Neural cell (in vitro differentiated cells): ENCODE data around the gene RGS7BP. TPM values are rescaled to one million over a fixed set of nuclear protein-coding genes. Genes with fewer than 3 reads are reported as not detected.

Experiments used
- H2AFZ ChIP-seq: fragments of 200-600, 300-800 bp; sonication (generic), shearing (Covaris generic); 2 replicates; pipeline ENCODE4 v1.6.0; 2014; ENCODE audit warnings: low read depth, mild to moderate bottlenecking, antibody characterized with exemption, low read length, moderate library complexity
- H3F3A ChIP-seq: fragments of 200-600 bp; shearing (Covaris generic); 2 replicates; pipeline ENCODE4 v1.6.1; 2016; ENCODE audit warnings: mild to moderate bottlenecking, moderate library complexity, mixed read lengths, antibody characterized with exemption, low read length; ENCODE audit not compliant: insufficient read depth, poor library complexity, severe bottlenecking
- H3K27ac ChIP-seq: fragments of 200-600, 300-800 bp; sonication (generic), shearing (Covaris generic); 2 replicates; pipeline ENCODE4 v1.5.1; 2014; ENCODE audit warnings: mild to moderate bottlenecking, low read length, moderate library complexity
- H3K27me3 ChIP-seq: fragments of 300-800, 200-600 bp; sonication (generic), shearing (Covaris generic); 2 replicates; pipeline ENCODE4 v1.6.0; 2014; ENCODE audit warnings: mild to moderate bottlenecking, low read depth, low read length, moderate library complexity; ENCODE audit not compliant: insufficient read depth
- H3K36me3 ChIP-seq: fragments of 300-800, 200-600 bp; sonication (generic), shearing (Covaris generic); 2 replicates; pipeline ENCODE4 v1.5.1; 2014; ENCODE audit warnings: mild to moderate bottlenecking, antibody characterized with exemption, low read length, moderate library complexity; ENCODE audit not compliant: insufficient read depth
- H3K4me2 ChIP-seq: fragments of 300-800, 200-600 bp; sonication (generic), shearing (Covaris generic); 2 replicates; pipeline ENCODE4 v1.6.0; 2014; ENCODE audit warnings: mild to moderate bottlenecking, low read length
- H3K4me3 ChIP-seq: fragments of 300-800, 200-600 bp; sonication (generic), shearing (Covaris generic); 2 replicates; pipeline ENCODE4 v1.5.1; 2014; ENCODE audit warnings: mild to moderate bottlenecking, low read length, moderate library complexity
- H3K79me2 ChIP-seq: fragments of 200-600 bp; shearing (Covaris generic); replicated peaks from 2 replicates; pipeline ENCODE4 v1.6.0; 2014; ENCODE audit warnings: mild to moderate bottlenecking, low read length, moderate library complexity; ENCODE audit not compliant: insufficient read depth
- H3K9ac ChIP-seq: fragments of 300-800, 200-600 bp; sonication (generic), shearing (Covaris generic); 2 replicates; pipeline ENCODE4 v1.6.1; 2016; ENCODE audit warnings: mild to moderate bottlenecking, low read length, mixed read lengths
- H3K9me2 ChIP-seq: fragments of 200-600 bp; shearing (Covaris generic); 2 replicates; pipeline ENCODE4 v1.6.1; 2016; ENCODE audit warnings: mild to moderate bottlenecking, low read length, mixed read lengths; ENCODE audit not compliant: insufficient read depth
- H3K9me3 ChIP-seq: fragments of 200-600, 300-800 bp; sonication (generic), shearing (Covaris generic); 2 replicates; pipeline ENCODE4 v1.6.1; 2016; ENCODE audit warnings: mild to moderate bottlenecking, mixed run types, low read length, moderate library complexity, mixed read lengths
- H4K20me1 ChIP-seq: fragments of 200-600 bp; shearing (Covaris generic); 2 replicates; pipeline ENCODE4 v1.6.1; 2016; ENCODE audit warnings: mild to moderate bottlenecking, mixed run types; ENCODE audit not compliant: insufficient read depth
- CTCF ChIP-seq: fragments of 450-650 bp; IDR thresholded peaks from 2 replicates; pipeline ENCODE4 v1.5.1; 2014; ENCODE audit warnings: antibody characterized with exemption, mild to moderate bottlenecking, moderate library complexity; ENCODE audit not compliant: poor library complexity, severe bottlenecking
- EP300 ChIP-seq: fragments of 450-650 bp; conservative IDR thresholded peaks from 2 replicates; pipeline ENCODE4 v1.6.1; 2014; ENCODE audit warnings: antibody characterized with exemption, mild to moderate bottlenecking, moderate library complexity; ENCODE audit not compliant: poor library complexity, severe bottlenecking
- EZH2 ChIP-seq: fragments of 200-600, 300-800 bp; shearing (Covaris generic), sonication (generic); IDR thresholded peaks from 2 replicates; pipeline ENCODE4 v1.6.1; 2014; ENCODE audit warnings: antibody characterized with exemption, low read length, borderline replicate concordance, mild to moderate bottlenecking; ENCODE audit not compliant: insufficient read depth, poor library complexity, severe bottlenecking
- MXI1 ChIP-seq: fragments of 450-650 bp; conservative IDR thresholded peaks from 2 replicates; pipeline ENCODE4 v1.6.1; 2014; ENCODE audit warnings: antibody characterized with exemption, mild to moderate bottlenecking; ENCODE audit not compliant: poor library complexity, severe bottlenecking
- POLR2AphosphoS5 ChIP-seq: IDR thresholded peaks from 2 replicates; pipeline ENCODE4 v1.6.1; 2012
- RAD21 ChIP-seq: fragments of 450-650 bp; conservative IDR thresholded peaks from 2 replicates; pipeline ENCODE4 v1.6.1; 2014; ENCODE audit warnings: antibody characterized with exemption, mild to moderate bottlenecking, moderate library complexity
- SMC3 ChIP-seq: fragments of 450-650 bp; conservative IDR thresholded peaks from 2 replicates; pipeline ENCODE4 v1.6.1; 2014; ENCODE audit warnings: antibody characterized with exemption, mild to moderate bottlenecking, moderate library complexity; ENCODE audit not compliant: poor library complexity
- TAF1 ChIP-seq: IDR thresholded peaks from 2 replicates; pipeline ENCODE4 v1.6.1; 2012; ENCODE audit warnings: low read depth
- polyA plus RNA-seq: library from polyadenylated mRNA; depleted of rRNA; stranded (reverse); fragments of >200 nt; gene quantifications from 2 replicates; pipeline ENCODE4 v1.2.3, GENCODE V29; 2014
- TF ChIP-seq, protein P1 (sequence below): IDR thresholded peaks from 2 replicates; pipeline ENCODE4 v1.6.1; 2012; ENCODE audit warnings: borderline replicate concordance

Gene RGS7BP
- polyA plus RNA-seq, 1 donor from 2014 or later, result 9.5 TPM

DNA sequence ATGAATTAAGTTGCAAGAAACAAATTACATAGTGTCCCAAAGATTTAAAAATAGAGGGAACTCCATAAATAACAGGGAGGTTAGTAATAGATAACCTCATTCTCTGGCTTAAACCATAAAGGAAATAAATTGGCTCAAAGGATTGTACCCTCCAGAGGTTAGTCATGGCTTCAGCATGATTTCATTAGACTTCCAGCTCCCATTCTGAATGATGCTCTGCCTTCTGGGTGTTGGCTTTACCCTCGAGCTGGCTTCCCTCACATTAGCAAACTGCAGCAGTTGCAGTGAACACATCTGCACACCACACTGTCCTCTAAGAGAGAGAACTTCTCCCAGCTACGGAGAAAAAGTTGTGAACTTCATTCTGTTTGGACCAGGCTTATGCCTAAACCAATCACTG lies 70.4 kb downstream of the RGS7BP start:
- TF ChIP-seq SMC3 (no peak), EZH2 (no peak), POLR2AphosphoS5 (no peak), TAF1 (no peak), CTCF (no peak), EP300 (no peak), MXI1 (no peak), RAD21 (no peak)
- TF ChIP-seq, protein P1, sequence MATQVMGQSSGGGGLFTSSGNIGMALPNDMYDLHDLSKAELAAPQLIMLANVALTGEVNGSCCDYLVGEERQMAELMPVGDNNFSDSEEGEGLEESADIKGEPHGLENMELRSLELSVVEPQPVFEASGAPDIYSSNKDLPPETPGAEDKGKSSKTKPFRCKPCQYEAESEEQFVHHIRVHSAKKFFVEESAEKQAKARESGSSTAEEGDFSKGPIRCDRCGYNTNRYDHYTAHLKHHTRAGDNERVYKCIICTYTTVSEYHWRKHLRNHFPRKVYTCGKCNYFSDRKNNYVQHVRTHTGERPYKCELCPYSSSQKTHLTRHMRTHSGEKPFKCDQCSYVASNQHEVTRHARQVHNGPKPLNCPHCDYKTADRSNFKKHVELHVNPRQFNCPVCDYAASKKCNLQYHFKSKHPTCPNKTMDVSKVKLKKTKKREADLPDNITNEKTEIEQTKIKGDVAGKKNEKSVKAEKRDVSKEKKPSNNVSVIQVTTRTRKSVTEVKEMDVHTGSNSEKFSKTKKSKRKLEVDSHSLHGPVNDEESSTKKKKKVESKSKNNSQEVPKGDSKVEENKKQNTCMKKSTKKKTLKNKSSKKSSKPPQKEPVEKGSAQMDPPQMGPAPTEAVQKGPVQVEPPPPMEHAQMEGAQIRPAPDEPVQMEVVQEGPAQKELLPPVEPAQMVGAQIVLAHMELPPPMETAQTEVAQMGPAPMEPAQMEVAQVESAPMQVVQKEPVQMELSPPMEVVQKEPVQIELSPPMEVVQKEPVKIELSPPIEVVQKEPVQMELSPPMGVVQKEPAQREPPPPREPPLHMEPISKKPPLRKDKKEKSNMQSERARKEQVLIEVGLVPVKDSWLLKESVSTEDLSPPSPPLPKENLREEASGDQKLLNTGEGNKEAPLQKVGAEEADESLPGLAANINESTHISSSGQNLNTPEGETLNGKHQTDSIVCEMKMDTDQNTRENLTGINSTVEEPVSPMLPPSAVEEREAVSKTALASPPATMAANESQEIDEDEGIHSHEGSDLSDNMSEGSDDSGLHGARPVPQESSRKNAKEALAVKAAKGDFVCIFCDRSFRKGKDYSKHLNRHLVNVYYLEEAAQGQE, result no peak
- Histone ChIP-seq H4K20me1 (no peaks in the 10 kb centered on the region), H2AFZ (no peak overlapping the region), H3K27ac (no peak overlapping the region), H3K79me2 (no peaks in the 10 kb centered on the region), H3K9me2 (no peaks in the 10 kb centered on the region), H3K4me3 (no peak overlapping the region), H3K36me3 (peaks cover 13% of the 10 kb centered on the region), H3K9ac (no peak overlapping the region), H3K4me2 (no peak overlapping the region), H3F3A (no peaks in the 10 kb centered on the region), H3K9me3 (no peaks in the 10 kb centered on the region), H3K27me3 (no peaks in the 10 kb centered on the region)

- H3F3A ChIP-seq, result no peaks in the 10 kb centered on the region
- TF ChIP-seq MXI1 (no peak), EZH2 (no peak), TAF1 (no peak), EP300 (no peak), RAD21 (no peak), CTCF (no peak), POLR2AphosphoS5 (no peak), SMC3 (no peak)
- TF ChIP-seq, protein P1, result no peak
- no peaks in the 10 kb centered on the region for H3K9me3 ChIP-seq
- H3K4me2 ChIP-seq, result no peak overlapping the region
- no peak overlapping the region for H3K9ac ChIP-seq
- no peaks in the 10 kb centered on the region for H3K27me3 ChIP-seq
- no peaks in the 10 kb centered on the region for H3K36me3 ChIP-seq
- H3K79me2 ChIP-seq, result no peaks in the 10 kb centered on the region
- no peak overlapping the region for H3K27ac ChIP-seq
- H3K4me3 ChIP-seq, result no peak overlapping the region
- no peaks in the 10 kb centered on the region for H3K9me2 ChIP-seq
- no peaks in the 10 kb centered on the region for H4K20me1 ChIP-seq
- no peak overlapping the region for H2AFZ ChIP-seq
These were observed 79.8 kb downstream of the RGS7BP start for GRCh38 chr5:64585646-64586045.
